HG03064 (cell line): Measurements from ENCODE around the gene HCFC1.
A peak's percentile ranks its signal among the peaks of the same experiment; 100 is the strongest.

Experiments used
- ATAC-seq: cut with Tn5 transposase; IDR thresholded peaks from one replicate; pipeline ENCODE4 v1.9.1; 2021; ENCODE audit warnings: low read depth; ENCODE audit not compliant: unreplicated experiment

Gene HCFC1

GRCh38 chrX:153971450-153972367 lies at the start of gene HCFC1:
Gene HCFC1, minus strand, starts transcription at chrX:153971818. Its CDS starts 978 bp downstream, at chrX:153970840.
- peak; percentile 42 for ATAC-seq

GRCh38 chrX:154021131-154021611 lies 49.6 kb upstream of the HCFC1 start:
- no peak for ATAC-seq

GRCh38 chrX:154020536-154021115 lies 49.0 kb upstream of the HCFC1 start:
- no peak for ATAC-seq

GRCh38 chrX:154019633-154020528 lies 48.3 kb upstream of the HCFC1 start, which contains the start of gene IRAK1:
Gene IRAK1, minus strand, starts transcription at chrX:154019902. Its CDS starts 90 bp downstream, at chrX:154019812.
- ATAC-seq = peak; percentile 44

- no peak for ATAC-seq
These were observed 47.5 kb upstream of the HCFC1 start for GRCh38 chrX:154019061-154019621.

DNA sequence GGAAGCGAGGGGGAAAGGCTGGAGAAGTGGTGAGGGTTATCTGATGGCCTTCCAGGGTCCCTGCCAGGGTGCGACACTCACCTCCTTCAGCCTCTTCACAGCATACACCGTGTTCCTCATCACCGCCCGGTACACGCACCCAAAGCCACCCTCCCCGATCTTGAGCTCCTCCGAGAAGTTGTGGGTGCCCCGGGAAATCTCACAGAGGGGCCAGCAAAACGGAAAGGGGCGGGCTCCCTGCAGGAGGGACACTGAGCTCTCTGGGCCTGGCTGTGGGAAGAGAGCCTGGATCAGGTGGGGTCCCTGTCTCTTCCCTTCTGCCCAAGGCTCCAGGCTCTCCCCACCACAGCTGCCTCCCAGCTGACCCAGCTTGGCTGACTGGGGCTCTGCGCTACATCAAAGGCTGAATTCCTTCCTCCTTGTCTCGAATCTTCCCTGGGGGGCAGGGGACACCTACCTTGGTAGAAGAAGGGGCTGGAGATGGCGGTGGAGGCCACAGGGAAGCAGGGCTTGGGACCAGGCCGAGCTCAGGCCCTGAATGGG lies 47.0 kb upstream of the HCFC1 start:
- ATAC-seq = no peak

GRCh38 chrX:154017766-154018517 lies 46.3 kb upstream of the HCFC1 start:
- no peak for ATAC-seq

DNA sequence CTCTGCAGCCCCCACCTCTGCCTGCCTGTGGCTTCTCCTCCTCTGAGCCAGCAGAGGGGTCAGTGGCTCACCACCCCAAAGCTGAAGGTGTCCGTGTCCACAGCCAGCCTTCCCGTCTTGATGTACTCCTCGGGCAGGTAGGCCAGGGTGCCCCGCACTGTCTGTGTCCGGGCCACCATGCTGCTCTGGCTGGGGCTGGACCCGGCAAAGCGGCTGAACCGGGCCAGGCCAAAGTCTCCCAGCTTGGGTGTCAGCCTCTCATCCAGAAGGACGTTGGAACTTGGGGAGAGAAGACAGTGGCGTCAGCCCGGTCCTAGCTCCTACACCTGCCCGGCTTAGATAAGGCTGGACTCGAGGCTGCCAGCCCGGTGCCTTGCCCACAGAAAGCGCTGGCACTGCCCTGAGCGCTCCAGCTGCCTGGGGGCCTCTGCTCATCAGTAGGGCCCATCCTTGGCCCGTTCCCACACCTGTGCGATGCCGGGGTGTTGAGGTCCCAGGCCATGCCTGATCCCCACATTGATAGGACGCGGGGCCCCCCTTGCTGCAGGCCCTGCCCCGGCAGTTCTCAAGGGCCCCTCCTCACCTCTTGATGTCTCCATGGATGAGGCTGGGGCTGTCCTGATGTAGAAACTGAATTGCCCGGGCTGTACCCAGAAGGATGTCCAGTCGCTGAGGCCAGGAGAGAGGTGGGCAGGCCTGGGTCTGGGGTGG lies 44.9 kb upstream of the HCFC1 start:
- no peak for ATAC-seq

DNA sequence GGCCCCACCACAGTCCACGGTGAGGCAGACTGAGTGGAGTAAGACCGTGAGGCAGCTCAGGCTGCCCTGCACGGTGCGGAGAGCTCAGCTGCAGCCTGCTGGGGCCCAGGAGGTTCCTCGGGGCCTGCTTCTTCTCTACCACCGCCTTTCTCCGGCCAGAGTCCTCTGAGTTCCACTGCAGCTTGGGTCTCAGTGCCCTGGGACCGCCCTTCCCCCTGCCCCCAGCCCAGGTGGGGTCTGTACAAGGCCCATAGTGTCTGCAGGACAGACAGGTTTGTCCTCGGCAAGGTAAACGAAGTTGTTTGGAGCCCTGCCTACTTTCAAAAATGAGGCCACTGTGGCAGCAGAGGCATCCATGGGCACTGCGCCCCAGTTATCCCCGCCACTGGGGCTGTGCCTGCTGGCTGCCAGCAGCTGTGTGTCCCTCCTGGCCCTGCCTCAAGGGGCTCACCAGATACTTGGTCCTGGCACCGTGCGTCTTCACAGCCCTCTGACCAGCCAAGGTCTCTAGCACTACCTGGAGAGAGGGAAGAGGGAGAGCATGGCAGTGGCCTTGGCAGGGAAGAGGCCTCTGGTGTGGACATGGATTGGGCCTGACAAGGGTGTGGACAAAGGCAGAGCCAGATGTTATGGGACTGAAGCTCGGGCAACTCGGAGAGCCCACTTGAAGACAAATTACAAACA lies 44.1 kb upstream of the HCFC1 start:
- ATAC-seq = no peak

DNA sequence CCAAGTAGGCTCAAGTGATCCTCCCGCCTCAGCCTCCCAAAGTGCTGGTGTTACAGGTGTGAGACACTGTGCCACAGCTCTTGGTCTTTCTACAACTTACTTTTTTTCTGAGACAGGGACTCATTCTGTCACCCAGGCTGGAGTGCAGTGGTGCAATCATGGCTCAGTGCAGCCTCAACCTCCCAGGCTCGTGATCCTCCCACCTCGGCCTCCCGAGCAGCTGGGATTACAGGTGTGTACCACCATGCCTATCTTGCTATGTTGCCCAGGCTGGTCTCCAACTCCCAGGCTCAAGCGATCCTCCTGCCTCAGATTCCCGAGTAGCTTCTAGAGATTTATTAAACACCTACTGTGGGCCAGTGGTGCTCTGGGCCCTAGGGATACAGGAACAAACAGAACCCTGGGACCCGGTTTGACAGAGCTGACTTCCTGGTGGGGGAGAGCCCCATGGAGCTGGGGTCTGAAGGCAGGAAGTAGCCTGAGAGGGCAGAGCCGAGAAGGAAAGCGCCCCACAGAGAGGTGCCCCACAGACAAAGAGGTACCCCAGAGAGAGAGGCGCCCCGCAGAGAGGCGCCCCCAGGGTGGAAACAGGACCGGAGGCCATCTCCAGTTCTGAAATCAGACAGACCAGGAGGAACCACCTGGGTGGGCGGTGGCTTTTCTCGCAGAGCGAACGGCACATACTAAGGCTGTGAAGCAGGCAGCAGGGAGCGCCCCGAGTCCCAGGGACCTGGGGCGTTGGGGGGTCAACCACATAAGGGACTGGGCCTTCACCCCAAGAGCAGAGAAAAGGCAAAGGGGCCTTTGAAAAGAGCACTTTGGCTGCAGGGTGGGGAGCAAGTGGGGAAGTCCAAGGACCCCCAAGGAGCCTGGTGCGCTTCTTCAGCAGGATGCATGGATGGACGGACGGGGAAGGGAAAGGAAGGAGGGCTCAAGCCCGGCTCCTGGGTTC lies 43.1 kb upstream of the HCFC1 start:
- no peak for ATAC-seq

GRCh38 chrX:154013614-154014360 lies 42.2 kb upstream of the HCFC1 start:
- no peak for ATAC-seq

DNA sequence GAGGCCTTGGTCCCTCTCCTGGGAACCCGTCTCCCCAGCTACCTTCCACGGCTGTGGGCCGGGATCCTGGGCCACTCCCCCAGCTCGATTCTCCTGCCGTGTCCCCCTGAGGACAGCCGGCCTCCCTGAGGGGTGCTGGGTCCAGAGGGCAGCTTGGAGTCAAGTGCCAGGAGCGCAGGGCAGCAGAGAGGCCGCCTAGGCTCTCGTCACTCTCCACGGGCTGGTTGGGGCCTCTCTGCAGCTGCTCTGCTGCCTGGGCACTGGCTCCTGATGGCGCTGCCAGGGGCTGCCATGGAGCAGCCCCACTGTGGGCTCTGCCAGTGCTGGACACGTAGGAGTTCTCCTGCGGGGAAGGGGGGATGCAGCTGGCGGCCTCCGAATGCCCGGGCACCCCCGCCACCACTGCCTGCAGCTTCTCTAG lies 41.4 kb upstream of the HCFC1 start:
- ATAC-seq = no peak

DNA sequence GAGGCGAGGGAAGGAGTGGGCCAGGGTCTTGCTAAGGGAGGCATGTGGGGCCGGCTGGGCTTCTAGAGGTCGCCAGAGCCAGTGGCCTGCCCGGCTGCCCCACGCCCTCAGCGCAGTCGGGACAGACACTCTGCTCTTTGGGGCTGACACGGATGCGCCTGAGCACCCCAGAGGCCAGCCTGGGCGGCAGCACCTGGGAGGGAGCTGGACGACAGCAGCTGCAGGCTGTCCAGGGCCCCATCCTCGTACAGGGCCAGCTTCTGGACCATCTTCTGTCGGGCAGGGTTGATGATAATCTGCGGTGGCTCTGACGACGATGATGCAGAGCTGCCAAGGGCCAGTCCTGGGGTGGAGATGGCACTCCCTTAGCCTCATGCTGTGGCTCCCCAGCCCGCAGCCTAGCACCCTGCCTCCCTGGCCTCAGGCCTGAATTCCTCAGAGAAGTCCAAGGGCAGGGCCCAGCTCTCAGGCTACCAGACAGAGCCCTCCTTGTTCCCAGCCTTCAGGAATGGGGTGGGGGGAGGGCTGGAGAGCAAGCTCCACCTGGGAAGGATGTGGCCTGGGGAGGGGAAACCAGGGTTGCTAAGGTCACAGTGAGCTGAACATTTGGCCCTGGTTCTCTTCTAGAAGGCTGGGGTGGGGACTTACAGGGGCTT lies 40.8 kb upstream of the HCFC1 start:
- ATAC-seq = no peak

GRCh38 chrX:154011376-154012335 lies 40.0 kb upstream of the HCFC1 start:
- no peak for ATAC-seq
